Stimulated activated CD4-positive, alpha-beta T cell treated with anti-CD3 and anti-CD28 coated beads, Interleukin-1b, Interleukin-23, amount 100 ng/mL, for 48 hours (primary cell): ENCODE data around the gene DDX1.
A peak's percentile ranks its signal among the peaks of the same experiment; 100 is the strongest.

Source experiments
- DNase-seq: peaks from one replicate; pipeline ENCODE4 v3.0.0-alpha.2; 2020

The DDX1 gene

DNA sequence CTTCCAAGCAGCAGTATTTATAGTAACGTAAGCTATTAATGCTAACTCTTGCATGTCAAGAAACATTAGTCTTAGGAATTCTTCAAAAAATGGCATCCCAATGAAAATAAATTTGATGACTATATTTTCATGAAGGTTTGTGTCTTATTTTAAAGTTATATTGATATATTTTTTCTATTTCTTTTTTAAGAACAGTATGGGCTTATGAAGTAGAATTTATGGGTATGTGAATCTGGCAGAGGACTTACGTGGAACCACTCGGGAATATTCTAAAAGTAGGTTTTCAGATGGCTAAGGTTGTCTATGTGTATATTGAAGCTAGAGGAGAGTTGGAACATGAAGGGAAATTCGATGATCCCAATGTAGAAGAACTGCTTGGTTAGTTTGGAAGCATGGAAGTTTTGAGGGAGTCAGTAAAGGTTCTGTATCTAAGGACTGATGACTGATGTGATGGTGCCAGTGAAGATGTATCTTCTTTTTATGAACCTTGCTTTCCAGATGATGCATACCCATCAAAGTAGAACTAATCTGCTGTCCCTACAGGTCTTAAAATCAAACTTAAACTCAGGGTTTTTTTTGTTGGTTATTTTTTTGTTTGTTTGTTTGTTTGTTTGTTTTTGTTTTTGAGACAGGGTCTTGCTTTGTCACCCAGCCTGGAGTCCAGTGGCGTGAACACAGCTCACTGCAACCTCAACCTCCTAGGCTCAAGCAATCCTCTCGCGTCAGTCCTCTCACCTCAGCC lies 39.5 kb downstream of the DDX1 start:
- no peak for DNase-seq

DNA sequence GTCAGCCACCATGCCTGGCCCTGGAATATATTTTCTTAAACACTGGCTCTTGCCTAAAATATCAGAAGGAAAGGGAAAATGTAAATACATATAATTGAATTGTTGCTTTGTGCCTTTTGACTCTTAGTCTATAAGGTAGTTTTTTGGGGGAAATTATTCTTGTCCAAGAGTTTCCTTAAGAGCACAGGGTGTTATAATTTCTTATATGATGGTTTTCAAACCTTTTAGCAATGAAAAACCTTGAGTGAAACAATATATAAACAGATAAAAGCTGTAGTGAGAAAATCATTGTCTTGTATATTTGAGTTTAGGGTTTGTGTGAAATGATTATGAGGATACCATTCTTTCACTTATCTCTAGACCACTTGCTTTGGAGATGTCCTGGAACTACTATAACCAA lies 40.2 kb downstream of the DDX1 start:
- DNase-seq = no peak

DNA sequence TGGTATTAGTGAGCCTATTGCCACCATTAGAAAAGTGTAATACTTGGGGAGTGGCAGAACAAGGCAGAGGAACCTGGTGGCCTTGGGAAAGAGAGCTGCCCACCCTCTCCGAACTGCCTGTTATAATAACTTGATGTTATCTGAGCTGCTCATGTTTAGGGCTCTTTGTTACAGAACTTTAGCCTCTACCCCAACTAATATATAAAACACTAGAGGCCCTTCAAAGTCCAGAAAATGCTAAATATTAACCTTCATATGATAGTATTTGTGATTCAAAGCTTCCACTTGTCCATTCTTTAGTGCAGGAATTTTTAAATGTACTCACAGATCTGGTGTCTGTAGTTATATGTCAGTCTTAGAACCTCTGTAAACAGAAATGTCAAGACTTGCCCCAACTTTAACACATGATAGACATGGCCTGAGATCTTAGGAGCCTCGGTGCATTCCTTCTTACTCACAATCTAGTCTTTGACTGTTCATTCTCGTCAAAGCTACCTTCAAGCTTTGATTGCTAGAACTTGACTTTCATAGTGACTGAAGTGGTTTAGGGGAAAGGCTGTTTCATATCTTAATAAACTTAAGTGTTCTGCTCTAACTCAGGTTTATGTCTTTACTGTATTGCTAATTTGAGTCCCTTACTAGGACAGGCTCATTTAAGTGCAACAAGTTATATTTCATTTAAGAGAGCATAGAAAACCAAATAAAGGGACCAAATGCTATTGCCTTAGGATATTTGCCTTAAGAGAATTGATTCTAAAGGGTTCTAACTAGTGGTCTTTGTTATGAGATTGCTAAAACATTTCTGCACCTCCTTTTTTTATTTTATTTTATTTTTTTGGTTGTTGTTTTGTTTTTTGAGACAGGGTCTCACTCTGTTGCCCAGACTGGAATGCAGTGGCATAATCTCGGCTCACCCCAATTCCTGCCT lies 41.6 kb downstream of the DDX1 start:
- no peak for DNase-seq

DNA sequence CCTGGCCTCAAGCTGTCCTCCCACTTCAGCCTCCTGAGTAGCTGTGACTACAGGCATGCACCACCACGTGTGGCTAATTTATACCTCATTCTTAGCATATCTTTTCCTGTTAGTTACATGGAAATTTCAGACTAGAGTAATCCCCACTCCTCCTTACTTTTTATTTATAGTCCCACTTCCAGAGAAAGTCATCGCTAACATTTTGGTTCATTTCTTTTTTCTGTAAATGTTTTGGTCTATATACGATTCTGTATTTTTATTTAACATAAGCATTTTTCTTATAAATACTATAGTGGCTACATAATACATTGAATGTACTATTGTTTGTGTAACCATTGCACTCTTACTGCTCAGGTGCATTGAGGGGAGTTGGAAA lies 42.3 kb downstream of the DDX1 start:
- DNase-seq = no peak

DNA sequence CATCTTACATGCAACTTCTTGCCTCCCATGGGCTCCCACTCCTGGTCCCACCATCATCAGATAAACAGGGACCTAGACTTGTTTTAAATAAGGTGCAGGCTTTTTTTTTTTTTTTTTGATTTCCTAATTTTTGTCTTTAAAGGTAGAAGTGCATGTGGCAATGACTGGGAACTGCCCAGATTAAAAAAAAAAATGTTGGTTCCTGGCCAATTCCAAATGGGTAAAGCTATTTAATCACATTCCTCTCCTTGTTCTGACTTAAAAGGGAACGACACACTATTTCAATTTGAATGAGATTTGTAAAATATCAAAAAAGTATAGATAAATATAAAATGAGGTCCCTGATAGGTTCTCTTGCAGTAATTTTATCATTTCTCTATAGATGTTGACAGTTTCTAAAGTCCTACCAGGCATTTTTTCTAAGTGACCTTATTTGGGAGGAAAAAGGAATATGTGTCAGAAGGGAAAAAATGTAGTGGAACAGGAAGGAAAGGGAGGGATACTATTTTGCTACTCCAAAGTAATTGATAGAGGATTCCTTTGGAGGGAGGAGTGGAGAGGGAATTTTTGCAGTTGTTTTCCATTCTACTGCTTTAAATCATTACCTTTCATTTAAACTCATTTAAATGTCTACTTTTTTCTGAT lies 43.3 kb downstream of the DDX1 start:
- no peak for DNase-seq

DNA sequence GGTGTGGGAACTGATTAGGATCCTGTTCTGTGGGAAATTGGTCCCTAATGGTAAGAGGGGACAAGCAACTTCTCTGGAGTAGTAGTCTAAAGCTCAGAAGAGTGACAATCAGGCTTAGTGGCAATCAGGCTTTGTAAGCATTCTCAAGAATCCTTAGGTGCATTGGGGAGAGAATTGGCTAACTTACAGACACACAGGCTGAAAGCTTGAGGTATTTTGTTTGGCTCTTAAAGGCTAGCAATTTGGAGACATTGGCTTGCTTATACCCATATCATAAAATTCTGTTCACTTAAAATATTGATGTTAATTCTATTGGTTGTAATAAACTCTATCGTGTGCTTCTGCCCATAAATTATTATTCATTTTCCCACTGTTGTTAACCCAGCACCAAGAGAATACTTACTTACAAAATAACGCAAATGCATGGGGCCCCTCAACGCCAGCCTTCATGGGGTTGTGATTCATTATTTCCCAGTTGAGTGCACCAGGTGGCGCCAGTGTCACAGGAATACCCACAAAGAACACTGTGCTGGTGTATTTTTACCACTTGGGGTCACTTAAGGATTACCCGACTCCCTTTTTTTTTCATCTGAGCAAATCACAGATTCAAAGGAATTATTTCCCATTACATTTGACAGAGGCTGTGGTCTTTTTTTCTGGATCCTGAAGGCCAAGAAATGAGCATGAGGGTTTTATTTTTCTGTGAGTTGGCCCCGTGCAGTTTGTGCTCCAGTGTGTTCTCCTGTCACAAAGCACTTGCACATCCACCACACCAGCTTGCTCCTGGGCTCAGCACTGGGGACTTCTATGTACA lies 45.5 kb downstream of the DDX1 start:
- DNase-seq = peak; percentile 43

DNA sequence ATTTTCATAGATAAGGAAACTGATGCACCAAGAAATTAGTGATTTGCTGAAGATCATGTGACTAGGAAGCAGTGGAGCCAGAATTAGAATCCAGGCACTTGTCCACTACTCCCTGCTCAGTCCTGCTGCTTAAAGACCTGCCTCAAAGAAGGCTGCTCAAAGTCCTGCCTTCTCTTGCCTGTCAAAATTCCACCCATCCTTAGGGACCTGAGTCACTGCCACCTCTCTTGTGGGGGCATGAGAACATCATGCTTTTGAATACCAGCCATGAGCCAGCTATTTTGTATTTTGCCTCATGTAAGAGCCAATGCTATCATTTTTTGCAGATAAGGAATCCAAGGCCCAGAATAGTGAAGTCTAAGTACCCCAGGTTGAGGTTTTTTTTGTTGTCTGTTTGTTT lies 47.1 kb downstream of the DDX1 start:
- DNase-seq = no peak

DNA sequence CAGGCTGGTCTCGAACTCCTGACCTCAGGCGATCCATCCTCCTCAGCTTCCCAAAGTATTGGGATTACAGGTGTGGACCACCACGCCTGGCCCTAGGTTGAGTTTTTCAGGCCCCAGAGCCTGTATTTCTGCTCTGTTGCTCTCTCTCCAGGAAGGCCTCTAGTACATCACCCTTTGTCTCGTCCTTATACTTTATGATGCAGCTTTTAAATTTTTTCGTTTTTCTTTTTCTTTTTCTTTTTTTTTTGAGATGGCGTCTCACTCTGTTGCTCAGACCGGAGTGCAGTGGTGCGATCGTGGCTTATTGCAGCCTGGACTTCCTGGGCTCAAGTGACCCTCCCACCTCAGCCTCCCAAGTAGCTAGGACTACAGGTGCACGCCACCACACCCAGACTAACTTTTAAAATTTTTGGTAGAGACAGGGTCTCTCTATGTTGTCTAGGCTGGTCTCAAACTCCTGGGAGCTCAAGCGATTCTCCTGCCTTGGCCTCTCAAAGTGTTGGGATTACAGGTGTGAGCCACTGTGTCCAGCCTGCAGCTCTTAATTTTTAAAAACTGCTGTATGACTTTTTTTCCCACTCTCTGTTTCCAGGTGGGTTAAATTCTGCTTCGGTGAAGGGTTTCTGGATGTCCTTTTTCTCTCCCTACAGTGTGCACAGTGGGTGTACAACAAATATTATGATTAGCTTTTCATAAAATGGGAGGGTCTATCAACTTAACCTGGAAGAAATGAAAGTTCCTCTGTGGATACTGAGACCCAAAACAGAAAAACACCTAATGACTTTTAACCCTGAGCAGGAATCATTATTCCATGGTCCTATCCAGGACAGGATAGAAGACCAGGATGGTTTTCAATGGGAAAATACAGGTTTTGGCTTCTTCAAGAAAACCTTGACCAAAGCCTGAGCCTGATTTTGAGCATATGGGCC lies 47.9 kb downstream of the DDX1 start:
- no peak for DNase-seq

DNA sequence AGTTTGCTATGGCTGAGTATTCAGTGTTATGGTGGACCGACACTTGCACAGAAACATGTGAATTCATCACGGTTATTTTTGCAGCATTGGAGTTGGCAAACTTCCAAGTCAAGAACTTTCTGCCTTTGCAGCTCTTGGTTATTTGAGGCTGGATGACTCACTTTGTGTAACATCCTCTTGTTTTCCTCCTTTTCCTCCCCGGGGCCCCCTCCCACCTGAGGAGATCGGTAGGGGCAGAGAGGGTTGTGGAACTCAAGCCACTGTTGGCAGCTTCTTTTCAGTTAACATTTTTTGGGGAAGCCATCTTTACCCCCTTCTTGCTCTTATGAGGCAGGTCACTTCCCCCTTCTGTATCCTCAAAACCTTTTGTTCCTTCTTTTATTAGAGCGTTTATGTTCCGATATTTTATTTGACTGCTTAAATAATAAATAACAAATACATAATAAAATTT lies 48.6 kb downstream of the DDX1 start:
- no peak for DNase-seq

DNA sequence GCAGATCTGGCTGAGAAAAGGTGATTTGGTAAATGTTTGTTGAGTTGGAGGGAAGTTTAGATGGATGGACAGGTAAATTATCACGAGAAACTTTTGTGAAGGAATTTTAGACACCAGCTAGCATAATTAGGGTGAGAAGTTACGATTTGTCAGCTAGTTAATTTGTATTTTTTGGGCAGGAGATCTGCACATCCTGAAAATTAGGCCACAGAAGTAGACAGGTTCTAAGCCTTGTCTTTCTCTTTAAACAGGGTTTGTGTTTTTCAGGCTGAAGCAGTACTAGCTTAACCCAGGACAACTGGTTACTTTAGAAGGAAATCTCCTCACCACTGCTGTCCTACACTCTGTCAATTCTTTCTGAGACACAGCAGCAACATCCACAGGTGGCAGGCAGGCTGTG lies 49.1 kb downstream of the DDX1 start:
- no peak for DNase-seq

DNA sequence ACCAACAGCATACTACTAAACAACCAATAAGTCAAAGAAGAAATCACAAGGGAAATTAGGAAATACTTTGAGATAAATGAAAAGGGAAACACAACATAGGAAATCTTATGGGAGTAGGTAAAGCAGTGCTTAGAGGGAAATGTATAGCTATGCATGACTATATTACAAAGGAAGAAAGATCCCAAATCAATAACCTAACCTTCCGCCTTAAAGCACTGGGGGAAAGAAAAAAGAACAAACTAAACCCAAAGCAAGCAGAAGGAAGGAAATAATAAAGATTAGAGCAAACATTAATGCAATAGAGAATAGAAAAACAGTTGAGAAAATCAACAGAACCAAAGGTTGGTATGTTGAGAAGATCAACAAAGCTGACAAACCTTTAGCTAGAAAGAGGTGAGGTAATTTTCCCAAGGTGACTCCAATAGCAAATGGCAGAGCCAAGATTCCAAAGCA lies 49.9 kb downstream of the DDX1 start:
- DNase-seq = no peak

DNA sequence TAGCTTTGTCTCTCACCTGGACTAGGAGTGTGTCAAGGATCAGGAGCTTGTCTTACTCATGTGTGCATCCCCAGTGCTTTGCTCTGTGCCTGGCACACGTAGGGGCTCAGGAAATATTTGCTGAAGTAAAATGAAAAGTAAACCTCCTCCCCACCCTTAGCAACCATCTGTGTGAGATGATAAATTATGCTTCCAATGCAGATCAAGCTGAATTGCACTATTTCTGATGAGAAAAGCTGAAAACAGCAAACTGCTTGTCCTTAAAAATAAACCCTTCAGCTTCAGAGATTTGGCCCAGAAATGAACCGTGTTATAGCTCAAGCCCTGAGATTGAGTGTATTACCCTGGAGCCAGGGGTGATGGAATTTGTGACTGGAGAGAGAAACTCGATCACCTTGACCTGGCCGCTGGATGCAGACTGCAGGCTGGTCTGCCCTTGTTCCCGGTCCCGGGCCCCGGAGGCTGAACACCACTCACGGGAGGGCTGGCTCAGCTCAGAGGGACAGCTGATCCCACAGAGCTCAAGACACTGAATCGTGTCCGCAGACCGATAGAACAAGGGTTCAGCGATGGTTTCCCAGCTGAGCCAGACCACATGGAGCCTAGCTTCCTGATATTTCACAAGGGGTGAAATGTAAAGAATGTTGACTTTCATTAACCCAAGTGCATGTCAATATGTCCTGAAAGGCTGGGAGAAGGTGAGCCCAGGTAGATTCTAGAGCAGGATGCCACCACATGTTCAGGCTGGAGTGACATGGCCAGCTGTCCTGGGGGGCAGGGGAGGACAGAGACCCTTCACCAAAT lies 50.5 kb downstream of the DDX1 start:
- DNase-seq = no peak

DNA sequence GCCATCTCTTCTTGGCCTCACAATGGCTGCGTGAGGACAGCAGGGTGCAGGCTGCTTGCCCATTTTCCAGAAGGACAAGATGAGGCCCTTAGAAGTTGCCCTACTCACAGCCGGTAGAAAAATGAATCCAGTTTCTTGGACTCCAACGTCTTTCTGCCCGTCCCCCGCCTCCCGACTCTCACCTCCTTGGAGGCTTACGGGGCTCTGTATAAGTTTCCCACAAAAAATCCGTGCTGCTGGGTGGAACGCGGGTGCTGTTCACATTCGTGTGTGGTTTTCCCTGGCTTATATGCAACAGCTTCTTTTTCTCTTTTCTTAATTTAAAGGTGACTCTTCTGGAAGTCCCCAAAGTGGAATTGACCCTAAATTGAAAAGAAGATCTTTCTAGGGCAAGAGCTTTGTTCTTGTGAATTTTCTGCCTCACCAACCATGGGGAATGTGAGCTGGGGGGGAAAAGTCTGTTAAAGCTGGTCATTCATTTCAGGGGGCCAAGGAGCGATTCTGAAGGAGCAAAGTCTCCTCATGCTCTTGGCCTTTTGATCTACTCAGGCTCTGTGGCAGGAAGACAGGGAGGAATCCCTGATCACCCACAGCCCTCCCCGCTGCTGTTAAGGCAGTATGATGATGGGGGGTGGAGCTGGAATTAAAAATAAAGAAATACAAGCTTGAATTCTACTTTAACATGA lies 51.3 kb downstream of the DDX1 start:
- DNase-seq = no peak

DNA sequence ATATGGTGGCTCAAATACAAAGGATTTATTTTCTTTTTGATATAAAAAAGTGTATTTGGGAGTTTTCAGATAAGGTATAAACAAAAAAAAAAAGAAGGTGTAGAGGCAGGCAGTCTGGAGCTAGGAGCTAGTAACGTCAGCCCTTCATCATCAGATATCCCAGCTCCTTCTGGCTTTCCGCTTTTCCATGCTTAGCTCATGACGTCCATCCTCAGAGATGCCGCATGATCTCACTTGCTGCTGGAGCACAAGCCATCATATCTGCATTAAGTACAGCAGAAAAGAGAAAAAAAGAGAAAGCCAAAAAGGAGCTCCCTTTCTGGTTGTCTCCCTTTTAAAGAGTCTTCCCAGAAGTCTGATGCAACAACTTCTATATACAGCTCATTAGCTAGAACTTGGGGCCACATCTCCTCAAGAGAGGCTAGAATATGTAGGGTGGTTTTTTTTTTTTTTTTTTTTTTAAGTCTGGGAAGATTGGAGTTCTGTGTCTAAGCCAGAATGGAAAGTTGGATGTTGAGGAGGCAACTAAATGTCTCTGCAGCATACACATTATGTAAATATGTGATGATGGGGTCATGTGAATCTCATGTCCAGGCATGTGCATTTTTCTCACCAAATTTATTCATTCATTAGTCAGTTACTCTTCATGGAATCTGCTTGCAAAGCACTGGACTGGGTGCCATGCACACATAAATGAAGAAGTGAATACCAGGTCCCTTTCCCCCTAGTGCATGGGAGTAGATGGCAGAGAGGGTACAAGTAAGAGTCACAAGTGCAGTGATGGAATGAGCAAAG lies 52.3 kb downstream of the DDX1 start:
- DNase-seq = no peak

DNA sequence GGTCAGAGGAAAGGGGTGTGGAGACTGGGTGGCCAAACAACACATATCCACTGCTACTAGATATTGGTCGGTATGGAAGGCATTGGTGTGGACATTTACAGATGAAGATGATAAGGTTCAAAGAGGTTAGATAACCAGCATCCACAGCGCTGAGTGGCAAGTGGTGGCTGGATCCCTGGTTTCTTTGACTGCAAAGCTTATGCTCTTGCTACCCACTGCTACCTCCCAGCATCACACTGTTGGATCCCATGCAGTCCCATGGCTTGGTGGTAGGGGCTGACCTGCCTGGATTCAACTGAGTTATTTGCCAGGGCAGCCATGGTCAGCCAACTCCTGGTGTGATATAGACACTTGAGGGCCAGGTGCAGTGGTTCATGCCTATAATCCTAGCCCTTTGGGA lies 53.6 kb downstream of the DDX1 start:
- no peak for DNase-seq

DNA sequence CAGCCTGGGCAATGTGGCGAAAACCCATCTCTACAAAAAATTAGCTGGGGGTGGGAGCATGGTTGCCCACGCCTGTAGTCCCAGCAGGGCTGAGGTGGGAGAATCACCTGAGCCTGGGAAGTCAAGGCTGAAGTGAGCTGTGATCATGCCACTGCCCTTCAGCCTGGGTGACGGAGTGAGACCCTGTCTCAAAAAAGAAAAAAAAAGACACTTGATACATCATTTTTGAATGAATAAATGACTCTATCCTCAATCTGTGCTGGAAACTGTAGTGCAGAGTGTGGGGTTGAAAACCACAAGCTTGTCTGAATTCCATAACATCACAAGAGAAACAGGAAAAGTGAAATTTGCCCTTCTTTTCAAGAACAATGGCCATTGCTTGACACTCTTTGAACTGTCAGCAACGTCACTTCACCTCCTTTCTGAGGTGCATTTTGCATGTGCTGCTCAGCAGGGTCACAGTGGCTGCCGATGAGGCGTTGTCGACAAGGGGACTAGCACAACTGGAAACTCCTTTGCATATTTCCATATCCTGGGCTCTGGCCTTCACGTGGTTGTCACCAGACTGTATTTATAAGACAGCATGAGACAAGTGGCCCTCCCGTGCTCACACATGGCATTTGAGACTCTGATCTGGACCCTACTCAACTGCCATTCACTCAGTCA lies 54.2 kb downstream of the DDX1 start:
- no peak for DNase-seq

DNA sequence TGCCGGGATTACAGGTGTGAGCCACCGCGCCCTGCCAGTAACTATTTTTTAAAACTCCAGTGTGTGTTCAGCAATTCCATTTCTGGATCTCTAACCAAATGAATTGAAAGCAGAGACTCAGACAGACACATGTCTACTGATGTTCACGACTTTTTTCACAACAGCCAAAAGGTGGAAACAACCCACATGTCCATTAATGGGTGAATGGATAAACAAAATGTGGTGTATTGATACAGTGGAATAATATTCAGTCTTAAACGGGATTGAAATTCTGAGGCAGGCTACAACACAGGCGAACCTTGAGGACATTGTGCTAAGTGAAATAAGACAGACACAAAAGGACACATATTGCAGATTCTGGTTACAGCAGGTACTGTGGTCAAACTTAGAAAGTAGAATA lies 55.0 kb downstream of the DDX1 start:
- DNase-seq = no peak
